ENCODE results near the gene NLRC4.

GRCh38 chr2:32248299-32248698 is 16.4 kb downstream of the NLRC4 start:
- TF ChIP-seq REST (IDR thresholded peaks at IDR 0.05; ENCODE audit: insufficient read depth in 1 of 2, low read depth in 2 of 2, low read length in 2 of 2): no peak
- TF ChIP-seq POLR2AphosphoS5 (IDR thresholded peaks at IDR 0.05; ENCODE audit: low read depth, low read length): no peak
- no peak for TF ChIP-seq TAF1 (IDR thresholded peaks at IDR 0.05; ENCODE audit: borderline replicate concordance, insufficient read depth, low read length)
- TF ChIP-seq SIN3A (IDR thresholded peaks at IDR 0.05; ENCODE audit: borderline replicate concordance, insufficient read depth, low read length): no peak
